Endothelial cell (in vitro differentiated cells): Measurements from ENCODE around the gene CAMK2N2. TPM values are rescaled to one million over a fixed set of nuclear protein-coding genes. Genes with fewer than 3 reads are reported as not detected.

Experiments
- DNase-seq: peaks from one replicate; pipeline ENCODE4 v3.0.0; 2021; ENCODE audit warnings: low spot score
- H3K27ac Mint-ChIP-seq: one replicate; pipeline ENCODE4 v1.8.0; 2021; ENCODE audit warnings: mixed read lengths, inconsistent platforms; ENCODE audit not compliant: unreplicated experiment
- H3K27me3 Mint-ChIP-seq: one replicate; pipeline ENCODE4 v1.8.0; 2021; ENCODE audit warnings: mild to moderate bottlenecking, moderate library complexity, mixed read lengths, inconsistent platforms; ENCODE audit not compliant: unreplicated experiment
- H3K36me3 Mint-ChIP-seq: one replicate; pipeline ENCODE4 v1.8.0; 2021; ENCODE audit warnings: mild to moderate bottlenecking, low read depth, mixed read lengths, inconsistent platforms; ENCODE audit not compliant: unreplicated experiment
- H3K4me1 Mint-ChIP-seq: one replicate; pipeline ENCODE4 v1.8.0; 2021; ENCODE audit warnings: mild to moderate bottlenecking, mixed read lengths, inconsistent platforms; ENCODE audit not compliant: unreplicated experiment
- H3K4me3 Mint-ChIP-seq: one replicate; pipeline ENCODE4 v1.8.0; 2021; ENCODE audit warnings: mild to moderate bottlenecking, mixed read lengths, inconsistent platforms; ENCODE audit not compliant: unreplicated experiment
- H3K9me3 Mint-ChIP-seq: one replicate; pipeline ENCODE4 v1.8.0; 2021; ENCODE audit warnings: mixed read lengths, inconsistent platforms; ENCODE audit not compliant: unreplicated experiment
- total RNA-seq: library from RNA; stranded (reverse); fragmentation: NEBNext Ultra II Directional; extraction: Animal tissue kit (Norgen Biotek cat#: 25700); gene quantifications from one replicate; pipeline ENCODE4 v1.2.1, GENCODE V29; 2021; ENCODE audit not compliant: unreplicated experiment
- TF ChIP-seq, protein P1 (sequence below): fragments of 200-600 bp; sonication (generic); IDR thresholded peaks from one replicate; pipeline ENCODE4 v1.5.0; 2021; ENCODE audit warnings: antibody characterized with exemption; ENCODE audit not compliant: unreplicated experiment

Gene CAMK2N2
- total RNA-seq, 1 donor from 2014 or later, result not detected

DNA sequence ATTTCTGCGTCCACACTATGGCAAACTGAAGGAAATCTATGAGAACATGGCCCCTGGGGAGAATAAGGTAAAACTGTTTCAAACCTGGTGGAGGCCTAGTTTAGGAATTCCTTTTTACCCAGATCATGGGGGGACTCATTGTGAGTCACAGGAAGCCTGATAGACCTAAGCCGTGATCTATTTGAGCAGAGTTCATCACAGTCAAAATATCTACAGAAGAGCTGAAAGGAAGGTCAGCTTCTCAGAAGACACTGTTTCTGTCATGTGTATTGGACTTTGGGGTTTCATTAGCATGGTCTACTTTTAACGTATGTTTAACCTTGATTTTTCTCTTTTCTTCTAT, 39.0 kb upstream of the CAMK2N2 start:
- Mint-ChIP-seq H3K4me3 (peak overlapping the region; percentile 99), H3K36me3 (peaks cover 35% of the 10 kb centered on the region), H3K27me3 (peaks cover 6% of the 10 kb centered on the region), H3K9me3 (no peaks in the 10 kb centered on the region), H3K4me1 (peaks cover 14% of the 10 kb centered on the region), H3K27ac (peak overlapping the region; percentile 92)
- no peak for DNase-seq
- TF ChIP-seq, protein P1, sequence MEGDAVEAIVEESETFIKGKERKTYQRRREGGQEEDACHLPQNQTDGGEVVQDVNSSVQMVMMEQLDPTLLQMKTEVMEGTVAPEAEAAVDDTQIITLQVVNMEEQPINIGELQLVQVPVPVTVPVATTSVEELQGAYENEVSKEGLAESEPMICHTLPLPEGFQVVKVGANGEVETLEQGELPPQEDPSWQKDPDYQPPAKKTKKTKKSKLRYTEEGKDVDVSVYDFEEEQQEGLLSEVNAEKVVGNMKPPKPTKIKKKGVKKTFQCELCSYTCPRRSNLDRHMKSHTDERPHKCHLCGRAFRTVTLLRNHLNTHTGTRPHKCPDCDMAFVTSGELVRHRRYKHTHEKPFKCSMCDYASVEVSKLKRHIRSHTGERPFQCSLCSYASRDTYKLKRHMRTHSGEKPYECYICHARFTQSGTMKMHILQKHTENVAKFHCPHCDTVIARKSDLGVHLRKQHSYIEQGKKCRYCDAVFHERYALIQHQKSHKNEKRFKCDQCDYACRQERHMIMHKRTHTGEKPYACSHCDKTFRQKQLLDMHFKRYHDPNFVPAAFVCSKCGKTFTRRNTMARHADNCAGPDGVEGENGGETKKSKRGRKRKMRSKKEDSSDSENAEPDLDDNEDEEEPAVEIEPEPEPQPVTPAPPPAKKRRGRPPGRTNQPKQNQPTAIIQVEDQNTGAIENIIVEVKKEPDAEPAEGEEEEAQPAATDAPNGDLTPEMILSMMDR, result no peak

DNA sequence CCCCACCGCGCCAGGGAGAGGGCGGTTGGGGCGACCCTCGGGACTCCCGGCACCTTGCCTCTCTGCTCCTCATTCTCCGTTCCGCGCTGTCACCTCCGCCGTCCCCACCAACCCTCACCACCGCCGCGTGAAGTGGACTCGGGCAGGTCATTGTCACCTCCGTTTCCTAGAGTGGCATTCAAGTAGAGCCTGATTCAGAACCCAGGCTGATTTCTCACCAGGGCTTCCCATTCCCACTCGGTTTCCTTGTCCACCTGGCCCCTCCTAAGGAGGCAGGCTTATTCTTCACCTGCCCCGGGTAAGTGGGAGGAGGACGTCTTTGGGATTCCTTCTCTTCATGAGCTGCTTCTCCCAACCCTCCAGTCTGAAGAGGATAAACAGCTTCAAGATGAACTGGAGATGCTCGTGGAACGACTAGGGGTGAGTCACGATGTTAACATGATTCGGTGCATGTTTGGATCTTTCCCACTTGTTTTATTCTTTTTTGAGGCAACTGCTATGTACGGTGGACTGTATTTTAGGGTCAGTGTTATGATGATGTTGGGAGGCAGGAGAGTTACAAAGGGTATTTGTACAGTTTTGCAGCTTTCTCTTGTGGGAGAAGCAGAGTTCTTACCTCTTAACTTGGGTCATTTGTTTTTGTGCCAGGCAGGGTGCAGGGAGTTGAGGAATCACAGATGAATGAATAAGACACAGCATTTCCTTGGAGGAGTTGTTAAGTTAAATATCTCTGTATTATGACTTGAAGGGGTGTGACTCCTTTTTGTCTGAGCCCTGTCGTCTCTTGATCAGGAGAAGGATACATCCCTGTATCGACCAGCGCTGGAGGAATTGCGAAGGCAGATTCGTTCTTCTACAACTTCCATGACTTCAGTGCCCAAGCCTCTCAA, 38.4 kb upstream of the CAMK2N2 start:
- Mint-ChIP-seq H3K36me3 (peaks cover 32% of the 10 kb centered on the region), H3K27me3 (peaks cover 6% of the 10 kb centered on the region), H3K4me1 (peaks cover 14% of the 10 kb centered on the region), H3K4me3 (peak overlapping the region; percentile 99), H3K27ac (peak overlapping the region; percentile 92), H3K9me3 (no peaks in the 10 kb centered on the region)
- TF ChIP-seq, protein P1, result no peak
- no peak for DNase-seq

DNA sequence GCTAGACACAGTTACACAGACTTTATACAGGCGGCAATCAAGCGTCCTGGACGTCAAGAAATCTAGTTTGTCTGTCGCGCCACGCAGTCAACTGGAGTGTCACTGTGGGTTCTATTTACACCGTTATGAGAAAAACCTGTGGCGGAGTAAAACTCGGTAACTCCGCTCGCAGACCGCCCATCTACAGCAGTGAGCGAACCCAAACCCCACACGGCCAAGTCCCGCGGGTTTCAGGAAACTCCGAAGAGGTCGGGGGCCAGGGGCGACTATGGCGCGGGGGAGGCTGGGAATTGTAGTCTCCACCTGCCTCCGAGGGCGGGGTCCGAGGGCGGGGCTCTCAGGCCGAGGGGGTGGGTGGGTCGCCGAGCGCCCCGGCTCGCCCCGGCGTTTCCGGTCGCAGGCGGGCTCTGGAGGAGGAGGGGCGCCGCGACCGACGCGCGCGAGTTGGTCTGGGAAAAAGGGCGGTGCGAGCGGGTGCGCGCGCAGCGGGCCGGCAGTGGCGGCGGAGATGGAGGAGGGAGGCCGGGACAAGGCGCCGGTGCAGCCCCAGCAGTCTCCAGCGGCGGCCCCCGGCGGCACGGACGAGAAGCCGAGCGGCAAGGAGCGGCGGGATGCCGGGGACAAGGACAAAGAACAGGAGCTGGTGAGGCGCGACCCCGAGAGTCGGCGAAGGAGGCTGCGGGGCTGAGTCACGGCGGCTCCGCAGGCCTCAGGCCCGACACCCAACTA, 37.6 kb upstream of the CAMK2N2 start, which contains the start of gene PSMD2:
PSMD2 (plus strand) TSS at position 483 of the 729 bp plus-strand sequence; CDS start at position 509, 26 bp downstream.
- peaks cover 24% of the 10 kb centered on the region for H3K36me3 Mint-ChIP-seq
- peaks cover 14% of the 10 kb centered on the region for H3K4me1 Mint-ChIP-seq
- peak within 1 kb of the TSS; percentile 92 for H3K27ac Mint-ChIP-seq
- TF ChIP-seq, protein P1, result no peak
- H3K4me3 Mint-ChIP-seq, result peak within 1 kb of the TSS; percentile 99
- H3K27me3 Mint-ChIP-seq, result peaks cover 3% of the 10 kb centered on the region
- no peaks in the 10 kb centered on the region for H3K9me3 Mint-ChIP-seq
- DNase-seq, result peak; percentile 99

DNA sequence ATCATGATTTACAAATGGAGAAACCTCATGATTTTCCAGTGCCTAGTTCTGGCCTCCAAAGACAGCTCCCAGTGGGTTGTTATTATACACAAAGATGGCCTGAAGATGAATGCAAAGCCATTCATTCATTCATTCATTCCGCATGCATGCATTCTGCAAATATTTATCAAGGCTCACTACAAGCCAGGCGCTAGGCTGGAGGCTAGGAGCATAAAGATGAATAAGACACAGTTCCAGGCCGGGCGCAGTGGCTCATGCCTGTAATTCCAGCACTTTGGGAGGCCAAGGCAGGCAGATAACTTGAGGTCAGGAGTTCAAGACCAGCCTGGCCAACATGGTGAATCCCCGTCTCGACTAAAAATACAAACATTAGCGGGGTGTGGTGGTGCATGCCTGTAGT, 35.3 kb upstream of the CAMK2N2 start:
- Mint-ChIP-seq H3K4me1 (peaks cover 19% of the 10 kb centered on the region), H3K27ac (no peak overlapping the region), H3K9me3 (no peaks in the 10 kb centered on the region), H3K36me3 (peaks cover 4% of the 10 kb centered on the region), H3K27me3 (peaks cover 3% of the 10 kb centered on the region), H3K4me3 (no peak overlapping the region)
- DNase-seq, result no peak
- TF ChIP-seq, protein P1, result no peak
